PC-9 (cell line): ENCODE data around the gene NEDD9.

Experiments
- CTCF ChIP-seq: fragments of 200-600 bp; sonication (generic); conservative IDR thresholded peaks from 2 replicates; pipeline ENCODE4 v1.6.1; 2017; ENCODE audit warnings: mixed run types, antibody characterized with exemption, mild to moderate bottlenecking, moderate library complexity
- EZH2 ChIP-seq: fragments of 200-600 bp; sonication (generic); IDR thresholded peaks from 2 replicates; pipeline ENCODE4 v1.8.0; 2017; ENCODE audit warnings: antibody characterized with exemption, low read depth

DNA sequence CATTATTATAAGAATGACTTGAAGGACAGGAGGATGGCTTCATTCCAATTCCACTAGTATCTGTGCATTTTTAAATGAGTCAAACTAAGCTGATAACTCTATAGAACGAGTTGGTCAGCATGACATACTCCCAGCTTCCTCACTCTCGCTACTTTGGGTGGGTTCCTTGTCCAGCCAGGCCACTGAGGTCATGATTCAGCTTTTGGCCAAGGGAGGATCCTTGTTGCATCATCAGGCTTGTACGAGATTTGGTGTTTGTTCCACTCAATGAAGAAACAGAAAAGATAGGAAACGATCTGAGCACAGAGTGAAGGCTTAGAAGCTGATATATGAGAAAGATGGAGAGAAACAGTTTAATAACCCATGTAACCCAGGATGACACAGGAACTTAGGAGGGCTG lies 19.8 kb downstream of the NEDD9 start:
- TF ChIP-seq CTCF (no peak), EZH2 (no peak)
